HG03066 (cell line): Measurements from ENCODE around the gene FOXL3.

ENCODE experiments used
- ATAC-seq: cut with Tn5 transposase; IDR thresholded peaks from one replicate; pipeline ENCODE4 v1.9.1; 2021; ENCODE audit warnings: low read depth; ENCODE audit not compliant: unreplicated experiment

Gene FOXL3

GRCh38 chr7:300048-300447 is 10.1 kb downstream of the FOXL3 start:
- no peak for ATAC-seq

- ATAC-seq, result no peak
Measured at GRCh38 chr7:300546-301290, 10.7 kb downstream of the FOXL3 start.

- ATAC-seq, result no peak
Measured at GRCh38 chr7:301291-302053, 11.5 kb downstream of the FOXL3 start.

- ATAC-seq, result no peak
Measured at GRCh38 chr7:302054-302992, 12.4 kb downstream of the FOXL3 start.

GRCh38 chr7:303425-303824 is 13.5 kb downstream of the FOXL3 start:
- ATAC-seq, result no peak

GRCh38 chr7:303884-304573 is 14.1 kb downstream of the FOXL3 start:
- no peak for ATAC-seq

- ATAC-seq, result no peak
Measured at GRCh38 chr7:304574-305409, 14.8 kb downstream of the FOXL3 start.

DNA sequence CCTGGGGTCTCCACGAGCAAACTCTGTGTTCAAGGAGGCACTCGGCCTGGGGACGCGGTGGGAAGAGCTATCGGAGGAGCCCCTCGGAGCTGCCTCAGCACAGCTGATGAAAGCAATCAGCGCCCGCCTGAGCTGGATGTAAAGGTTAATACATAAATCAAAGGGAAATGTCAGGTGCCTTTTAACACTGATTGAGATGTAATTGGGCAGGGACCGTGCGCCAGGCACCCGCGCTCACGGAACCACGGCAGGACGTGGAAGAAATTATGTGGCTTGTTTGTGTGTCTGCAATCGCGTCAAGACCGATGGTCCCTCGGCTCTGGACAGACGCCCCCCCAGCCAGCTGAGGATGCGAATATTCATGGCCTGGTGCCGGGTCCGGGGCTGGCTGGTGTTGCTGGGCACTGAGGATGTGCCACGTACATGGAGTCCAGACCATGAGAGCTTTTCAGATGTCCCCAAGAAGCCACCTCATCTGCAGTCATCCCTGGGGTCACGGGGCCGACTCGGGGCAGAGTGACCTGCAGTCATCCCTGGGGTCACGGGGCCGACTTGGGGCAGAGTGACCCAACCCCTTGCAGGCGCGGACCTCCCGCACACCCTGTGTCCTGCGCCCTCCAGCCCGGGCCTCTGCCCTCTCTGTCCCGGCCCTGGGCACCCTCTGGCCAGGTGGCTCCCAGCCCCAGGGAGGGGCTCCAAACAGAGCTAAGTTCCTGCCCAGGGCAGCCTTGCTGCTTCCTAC is 15.6 kb downstream of the FOXL3 start:
- no peak for ATAC-seq

DNA sequence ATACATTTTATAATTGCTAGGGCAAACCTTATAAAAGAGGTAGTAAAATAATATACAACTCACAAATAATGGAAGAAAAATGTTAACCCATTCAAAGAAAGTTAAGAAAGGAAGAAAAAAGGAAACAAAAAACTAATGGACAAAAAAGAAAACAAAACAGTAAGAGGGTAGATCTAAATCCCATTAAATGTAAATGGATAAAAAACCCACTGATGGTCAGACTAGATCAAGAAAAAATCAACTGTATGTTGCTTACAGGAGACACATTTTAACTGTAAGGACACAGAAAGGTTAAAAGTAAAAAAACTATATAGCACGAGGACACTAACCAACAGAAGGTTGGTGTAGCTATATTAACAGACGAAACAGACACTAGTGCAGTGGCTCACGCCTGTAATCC is 18.0 kb downstream of the FOXL3 start:
- ATAC-seq, result no peak

GRCh38 chr7:309586-310228 is 19.7 kb downstream of the FOXL3 start:
- ATAC-seq, result no peak

DNA sequence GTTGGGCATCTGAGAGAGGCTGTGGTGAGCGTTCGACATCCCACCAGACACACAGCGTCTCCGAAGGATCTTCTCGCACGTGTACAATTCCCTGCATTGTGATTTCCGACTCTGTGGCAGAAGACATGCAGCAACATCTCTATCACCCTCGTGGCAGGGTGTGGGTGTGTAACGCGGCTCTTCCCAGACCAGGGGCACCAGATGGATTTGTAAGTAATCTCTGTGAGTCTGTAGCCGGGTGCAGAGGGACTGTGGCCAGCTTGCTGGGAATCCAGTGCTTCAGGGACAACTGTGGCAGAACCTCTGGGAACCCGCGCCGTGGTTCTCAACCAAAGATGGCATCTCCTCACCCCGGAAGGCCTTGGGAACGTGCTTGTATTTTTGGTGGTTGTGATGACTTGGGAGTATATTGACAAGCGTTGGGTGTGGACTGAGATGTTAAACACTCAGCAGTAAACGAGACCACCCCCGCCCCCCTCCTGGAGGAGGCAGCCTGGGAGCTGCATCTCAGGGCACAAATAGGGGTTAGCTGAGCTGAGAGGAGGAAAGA is 21.2 kb downstream of the FOXL3 start:
- ATAC-seq, result no peak

DNA sequence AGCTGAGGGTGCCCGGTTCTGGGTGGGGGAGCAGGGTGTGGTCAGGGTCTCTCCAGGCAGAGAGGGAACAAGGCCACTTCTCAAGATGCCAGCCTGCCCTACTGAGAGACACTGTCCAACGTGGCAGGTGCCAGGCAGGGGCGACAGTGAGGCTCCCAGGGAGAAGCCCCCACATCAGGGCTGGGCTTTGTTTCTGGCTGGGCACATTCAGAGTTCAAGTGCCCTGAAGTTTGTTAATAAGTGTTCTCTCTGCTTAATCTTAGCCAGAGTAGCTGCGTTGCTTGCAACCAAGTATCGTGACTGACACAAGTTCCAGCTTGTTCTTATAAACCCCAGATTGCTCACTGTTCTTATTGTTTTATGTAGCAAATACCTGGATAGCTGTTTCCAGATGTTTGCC is 21.8 kb downstream of the FOXL3 start:
- no peak for ATAC-seq

DNA sequence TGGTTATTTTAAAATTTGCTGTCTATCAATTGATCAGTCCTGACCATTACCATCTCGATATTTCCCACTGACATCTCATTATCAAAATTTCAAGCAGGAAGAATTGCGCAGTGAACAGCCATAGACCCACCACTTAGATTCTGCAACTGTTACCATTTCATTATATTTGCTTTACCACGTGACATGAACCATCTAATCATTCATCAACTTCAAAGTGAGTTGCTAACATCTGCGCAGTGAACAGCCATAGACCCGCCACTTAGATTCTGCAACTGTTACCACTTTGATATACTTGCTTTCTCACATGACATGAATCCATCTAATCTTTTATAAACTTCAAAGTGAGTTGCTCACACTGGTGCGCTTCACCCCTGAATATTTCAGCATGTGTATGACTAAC is 22.5 kb downstream of the FOXL3 start:
- ATAC-seq, result no peak

GRCh38 chr7:314853-315252 is 24.9 kb downstream of the FOXL3 start:
- ATAC-seq, result no peak

DNA sequence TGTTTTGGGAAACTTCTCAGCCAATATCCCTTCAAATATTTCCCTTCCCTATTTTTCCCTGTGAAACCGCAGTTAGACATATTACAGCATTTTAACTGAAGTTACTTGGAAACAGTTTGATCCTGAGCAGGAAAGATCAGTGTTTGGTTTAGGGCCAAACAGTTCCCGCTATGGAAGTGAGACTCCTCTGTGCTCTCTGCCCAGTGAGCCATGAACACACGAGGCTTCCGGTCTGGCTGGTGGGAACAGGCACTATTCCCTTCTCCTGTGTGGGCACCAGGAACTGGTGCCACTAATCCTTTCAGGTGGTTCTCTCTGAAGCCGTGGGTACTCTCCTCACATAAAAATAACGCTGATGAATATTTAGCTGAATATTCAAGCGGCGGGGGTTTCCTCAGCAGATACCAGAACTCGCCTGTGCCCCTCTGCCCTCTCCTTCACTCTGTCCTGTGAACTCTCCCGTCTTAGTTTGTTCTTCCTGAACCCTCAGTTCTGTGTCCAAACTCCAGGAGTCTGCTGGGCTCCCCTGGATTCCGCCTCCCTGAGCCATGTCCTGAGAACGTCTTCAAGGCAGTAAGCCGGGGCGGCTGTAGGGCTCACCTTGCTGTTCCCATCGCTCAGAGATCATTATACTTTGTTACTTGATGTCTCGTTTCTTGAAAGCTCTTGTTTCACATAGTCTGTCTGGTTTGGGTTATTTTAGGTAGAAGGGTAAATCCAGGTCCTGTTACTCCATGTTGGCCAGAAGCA is 25.7 kb downstream of the FOXL3 start:
- ATAC-seq, result no peak

DNA sequence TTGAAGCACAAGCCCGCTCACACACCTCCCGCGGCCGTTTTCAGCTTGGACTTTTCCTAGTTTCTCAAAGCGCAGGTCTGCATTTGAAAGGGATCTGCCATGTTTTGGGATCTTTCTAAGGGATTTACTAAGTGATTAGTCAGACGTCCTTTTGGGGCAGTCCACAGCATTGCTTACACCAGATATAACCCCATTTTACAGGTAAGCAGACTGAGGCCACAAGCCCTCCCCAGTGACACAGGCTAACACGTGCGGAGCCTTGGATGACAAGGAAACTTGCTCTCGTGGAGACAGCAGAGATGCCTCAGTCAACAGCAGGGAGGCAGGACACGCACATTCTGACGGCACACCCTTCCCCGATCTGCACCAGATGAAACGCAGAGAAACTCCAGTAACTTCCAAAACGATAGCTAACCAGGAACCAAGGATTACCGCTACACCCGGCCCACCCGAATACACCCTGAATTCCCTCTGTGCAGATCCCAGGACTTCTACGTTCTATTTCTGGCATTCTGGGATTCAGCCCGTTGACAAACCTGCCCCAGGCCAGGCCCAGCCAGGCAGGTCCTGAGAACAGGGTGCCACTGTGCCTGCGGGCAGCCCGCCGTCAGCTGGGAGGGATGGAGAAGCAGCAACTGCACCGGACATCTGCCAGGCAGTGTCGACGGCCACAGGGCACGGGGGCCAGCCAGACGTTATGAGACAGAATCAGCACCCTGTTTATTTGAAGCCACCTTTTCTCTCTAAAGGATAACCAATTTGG is 27.9 kb downstream of the FOXL3 start:
- ATAC-seq, result no peak

DNA sequence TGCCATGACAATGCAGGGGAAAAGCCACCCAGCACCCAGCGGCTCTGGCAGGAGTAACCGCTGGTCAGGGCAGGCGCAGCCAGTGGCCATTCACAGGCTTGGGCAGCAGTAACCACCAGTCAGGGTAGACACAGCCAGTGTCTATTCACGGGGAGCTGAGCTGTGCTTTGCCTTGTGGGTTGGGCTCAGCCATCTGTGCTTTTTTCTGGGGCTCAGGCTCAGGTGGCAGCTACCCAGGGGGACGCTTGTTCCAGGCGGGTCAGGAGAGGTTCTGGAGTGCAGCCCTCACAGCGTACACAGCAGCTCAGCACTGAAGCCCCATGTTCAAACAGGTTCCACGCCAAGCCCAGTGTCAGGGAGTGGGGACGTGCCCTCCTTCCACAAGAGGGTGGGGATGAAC is 28.5 kb downstream of the FOXL3 start:
- no peak for ATAC-seq
